ENCODE results near the gene C5orf34.
"Not testable (repeated sequence)": the region's sequence is repeated elsewhere in the genome, so short reads cannot be mapped to it uniquely, and the experiment has no call there.

C5orf34 gene

DNA sequence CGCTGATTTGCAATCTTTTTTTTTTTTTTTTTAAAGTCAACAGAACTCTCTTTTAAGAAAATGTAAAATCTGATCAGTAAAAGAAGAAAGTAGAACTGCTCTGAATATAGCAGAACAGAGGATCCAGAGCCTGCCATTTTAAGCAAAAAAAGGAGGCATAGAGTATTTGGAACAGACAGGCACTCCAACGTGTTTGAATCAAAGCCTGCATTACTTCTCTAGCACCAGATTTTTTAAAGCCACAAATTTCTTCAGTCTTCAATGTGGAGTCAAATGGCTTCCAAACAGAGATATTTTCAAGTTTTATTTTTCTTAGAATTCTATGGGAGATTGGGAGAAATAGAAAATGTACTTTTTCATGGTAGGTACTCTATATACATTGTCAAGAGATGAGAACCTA, 36.8 kb upstream of the C5orf34 start:
- H3K9me3 ChIP-seq (ENCODE audit: control insufficient read depth, low read length) = no peaks in the 10 kb centered on the region
- no CpG with 5 or more reads among the region's 2 CpGs for WGBS, 2 experiments (ENCODE audit: insufficient coverage in 2 of 2)
- no peak overlapping the region for H3K4me3 ChIP-seq (ENCODE audit: extremely low read depth, insufficient read depth, low read length, poor library complexity, severe bottlenecking)
- no peak overlapping the region for H3K27ac ChIP-seq (ENCODE audit: low read depth, low read length, severe bottlenecking)
- H3K36me3 ChIP-seq (ENCODE audit: control insufficient read depth, insufficient read depth, low read length) = peaks cover 82% of the 10 kb centered on the region
- H3K4me1 ChIP-seq (ENCODE audit: control insufficient read depth, insufficient read depth, low read length, poor library complexity, severe bottlenecking) = no peaks in the 10 kb centered on the region

DNA sequence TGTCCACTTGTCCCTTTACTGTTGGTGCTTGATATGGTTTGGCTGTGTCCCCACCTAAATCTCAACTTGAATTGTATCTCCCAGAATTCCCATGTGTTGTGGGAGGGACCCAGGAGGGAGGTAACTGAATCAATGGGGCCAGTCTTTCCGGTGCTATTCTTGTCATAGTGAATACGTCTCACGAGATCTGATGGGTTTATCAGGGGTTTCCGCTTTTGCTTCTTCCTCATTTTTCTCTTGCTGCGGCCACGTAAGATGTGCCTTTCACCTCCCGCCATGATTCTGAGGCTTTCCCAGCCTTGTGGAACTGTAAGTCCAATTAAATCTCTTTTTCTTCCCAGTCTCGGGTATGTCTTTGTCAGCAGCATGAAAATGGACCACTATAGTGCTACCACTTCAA, 34.3 kb upstream of the C5orf34 start:
- peaks cover 98% of the 10 kb centered on the region for H3K36me3 ChIP-seq (ENCODE audit: control insufficient read depth, insufficient read depth, low read length)
- not testable (repeated sequence) for H3K4me3 ChIP-seq (ENCODE audit: extremely low read depth, insufficient read depth, low read length, poor library complexity, severe bottlenecking); H3K9me3 ChIP-seq (ENCODE audit: control insufficient read depth, low read length); H3K27ac ChIP-seq (ENCODE audit: low read depth, low read length, severe bottlenecking); H3K4me1 ChIP-seq (ENCODE audit: control insufficient read depth, insufficient read depth, low read length, poor library complexity, severe bottlenecking)
- WGBS, 2 experiments (ENCODE audit: insufficient coverage in 2 of 2) = 94 to 95% methylated on average over 7 to 8 of the region's 8 CpGs

GRCh38 chr5:43548358-43548757, 33.4 kb upstream of the C5orf34 start:
- no peak overlapping the region for H3K27ac ChIP-seq (ENCODE audit: low read depth, low read length, severe bottlenecking)
- no peaks in the 10 kb centered on the region for H3K9me3 ChIP-seq (ENCODE audit: control insufficient read depth, low read length)
- H3K4me1 ChIP-seq (ENCODE audit: control insufficient read depth, insufficient read depth, low read length, poor library complexity, severe bottlenecking) = no peaks in the 10 kb centered on the region
- no peak overlapping the region for H3K4me3 ChIP-seq (ENCODE audit: extremely low read depth, insufficient read depth, low read length, poor library complexity, severe bottlenecking)
- peaks cover 98% of the 10 kb centered on the region for H3K36me3 ChIP-seq (ENCODE audit: control insufficient read depth, insufficient read depth, low read length)
- 95 to 100% methylated on average over 2 to 4 of the region's 5 CpGs for WGBS, 2 experiments (ENCODE audit: insufficient coverage in 2 of 2)

DNA sequence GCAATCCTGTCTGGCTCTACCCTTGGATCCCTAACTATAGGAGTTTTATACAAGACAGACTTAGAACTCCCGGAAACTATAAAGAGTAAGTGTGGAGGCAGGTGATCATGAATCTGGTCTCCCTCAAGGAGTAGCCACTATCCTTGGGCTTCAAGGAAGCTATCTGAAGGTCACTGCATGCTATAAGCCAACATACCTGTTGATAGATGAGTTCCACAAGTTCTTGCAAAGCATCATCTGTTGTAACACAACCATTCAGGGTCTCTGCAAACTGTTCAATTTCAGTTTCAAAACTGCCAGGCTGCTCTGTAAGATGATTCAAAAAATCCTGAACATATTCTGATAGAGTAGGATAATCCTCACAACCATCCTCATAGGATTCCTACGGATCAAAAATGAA, 32.6 kb upstream of the C5orf34 start:
- no peak overlapping the region for H3K27ac ChIP-seq (ENCODE audit: low read depth, low read length, severe bottlenecking)
- H3K4me3 ChIP-seq (ENCODE audit: extremely low read depth, insufficient read depth, low read length, poor library complexity, severe bottlenecking) = no peak overlapping the region
- WGBS, 2 experiments (ENCODE audit: insufficient coverage in 2 of 2) = 82% methylated on average over 2 of the region's 2 CpGs; no CpG with 5 or more reads in 1 of the 2 experiments
- H3K9me3 ChIP-seq (ENCODE audit: control insufficient read depth, low read length) = no peaks in the 10 kb centered on the region
- no peaks in the 10 kb centered on the region for H3K4me1 ChIP-seq (ENCODE audit: control insufficient read depth, insufficient read depth, low read length, poor library complexity, severe bottlenecking)
- peaks cover 96% of the 10 kb centered on the region for H3K36me3 ChIP-seq (ENCODE audit: control insufficient read depth, insufficient read depth, low read length)

DNA sequence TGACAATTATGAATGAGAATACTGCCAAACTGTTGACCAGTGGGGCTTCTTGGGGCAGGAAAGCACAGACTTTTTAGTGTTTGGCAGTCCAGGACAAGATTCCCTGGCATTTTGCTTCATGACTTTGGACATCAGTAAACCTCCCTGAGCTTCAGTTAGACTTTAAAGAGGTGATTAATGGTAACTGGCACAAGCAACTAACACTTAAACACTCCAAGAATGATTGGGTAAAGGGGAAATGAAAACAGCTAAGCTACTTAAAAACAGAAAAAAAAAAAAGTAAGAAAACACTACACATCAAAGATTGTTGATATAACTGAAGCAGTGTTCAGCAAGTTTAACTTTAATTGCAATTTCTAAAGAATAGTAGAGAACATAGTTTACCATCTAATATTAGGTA, 28.5 kb upstream of the C5orf34 start:
- H3K9me3 ChIP-seq (ENCODE audit: control insufficient read depth, low read length) = no peaks in the 10 kb centered on the region
- no peak overlapping the region for H3K27ac ChIP-seq (ENCODE audit: low read depth, low read length, severe bottlenecking)
- H3K4me3 ChIP-seq (ENCODE audit: extremely low read depth, insufficient read depth, low read length, poor library complexity, severe bottlenecking) = no peak overlapping the region
- H3K36me3 ChIP-seq (ENCODE audit: control insufficient read depth, insufficient read depth, low read length) = peaks cover 91% of the 10 kb centered on the region
- H3K4me1 ChIP-seq (ENCODE audit: control insufficient read depth, insufficient read depth, low read length, poor library complexity, severe bottlenecking) = no peaks in the 10 kb centered on the region

DNA sequence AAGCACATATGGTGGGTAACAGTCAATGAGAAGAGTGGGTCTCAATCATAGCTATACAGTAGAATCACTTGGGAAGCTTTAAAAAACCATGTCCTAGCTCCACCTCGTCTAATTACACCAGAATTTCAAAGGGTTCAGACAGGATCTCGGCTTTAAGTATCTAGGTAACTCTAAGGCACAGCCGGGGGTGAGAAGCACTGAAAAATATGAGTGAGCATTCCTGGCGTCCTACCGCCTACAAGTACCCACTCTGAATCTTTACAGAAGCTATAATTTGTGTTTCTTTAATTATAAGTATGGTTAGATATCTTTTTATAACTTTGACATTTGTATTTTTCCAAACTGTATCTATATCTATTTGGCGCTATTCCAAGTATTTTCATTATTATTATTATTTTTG, 25.8 kb upstream of the C5orf34 start:
- peaks cover 80% of the 10 kb centered on the region for H3K36me3 ChIP-seq (ENCODE audit: control insufficient read depth, insufficient read depth, low read length)
- H3K4me1 ChIP-seq (ENCODE audit: control insufficient read depth, insufficient read depth, low read length, poor library complexity, severe bottlenecking) = no peaks in the 10 kb centered on the region
- no peak overlapping the region for H3K27ac ChIP-seq (ENCODE audit: low read depth, low read length, severe bottlenecking)
- H3K9me3 ChIP-seq (ENCODE audit: control insufficient read depth, low read length) = no peaks in the 10 kb centered on the region
- 83 to 93% methylated on average over 3 of the region's 6 CpGs for WGBS, 2 experiments (ENCODE audit: insufficient coverage in 2 of 2)
- no peak overlapping the region for H3K4me3 ChIP-seq (ENCODE audit: extremely low read depth, insufficient read depth, low read length, poor library complexity, severe bottlenecking)

GRCh38 chr5:43536972-43537371, 22.0 kb upstream of the C5orf34 start:
- Histone ChIP-seq H3K4me1 (ENCODE audit: control insufficient read depth, insufficient read depth, low read length, poor library complexity, severe bottlenecking) (no peaks in the 10 kb centered on the region), H3K9me3 (ENCODE audit: control insufficient read depth, low read length) (no peaks in the 10 kb centered on the region), H3K27ac (ENCODE audit: low read depth, low read length, severe bottlenecking) (no peak overlapping the region), H3K36me3 (ENCODE audit: control insufficient read depth, insufficient read depth, low read length) (peaks cover 67% of the 10 kb centered on the region), H3K4me3 (ENCODE audit: extremely low read depth, insufficient read depth, low read length, poor library complexity, severe bottlenecking) (no peak overlapping the region)

DNA sequence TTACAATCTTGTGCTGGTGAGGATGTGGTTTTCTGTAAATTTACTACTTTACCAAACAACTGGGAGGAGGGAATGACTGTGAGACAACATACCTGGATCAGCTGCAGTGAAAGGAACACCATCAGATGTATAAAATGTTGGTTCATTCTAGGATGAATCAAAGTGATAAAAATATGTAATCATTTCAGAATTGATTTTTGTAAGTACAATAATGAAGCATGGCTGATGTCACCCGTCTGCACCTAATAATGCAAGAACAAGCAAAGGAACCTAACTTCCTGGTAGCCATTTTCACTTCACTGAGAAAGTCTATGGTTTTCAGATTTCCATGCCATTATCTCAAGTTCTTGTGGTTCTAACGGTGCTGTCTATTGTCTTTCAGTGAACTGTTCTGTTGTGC, 18.7 kb upstream of the C5orf34 start:
- H3K36me3 ChIP-seq (ENCODE audit: control insufficient read depth, insufficient read depth, low read length) = peaks cover 63% of the 10 kb centered on the region
- no peaks in the 10 kb centered on the region for H3K9me3 ChIP-seq (ENCODE audit: control insufficient read depth, low read length)
- H3K27ac ChIP-seq (ENCODE audit: low read depth, low read length, severe bottlenecking) = no peak overlapping the region
- no peaks in the 10 kb centered on the region for H3K4me1 ChIP-seq (ENCODE audit: control insufficient read depth, insufficient read depth, low read length, poor library complexity, severe bottlenecking)
- no peak overlapping the region for H3K4me3 ChIP-seq (ENCODE audit: extremely low read depth, insufficient read depth, low read length, poor library complexity, severe bottlenecking)
- 100% methylated on average over 1 of the region's 2 CpGs; no CpG with 5 or more reads in 1 of the 2 experiments for WGBS, 2 experiments (ENCODE audit: insufficient coverage in 2 of 2)

DNA sequence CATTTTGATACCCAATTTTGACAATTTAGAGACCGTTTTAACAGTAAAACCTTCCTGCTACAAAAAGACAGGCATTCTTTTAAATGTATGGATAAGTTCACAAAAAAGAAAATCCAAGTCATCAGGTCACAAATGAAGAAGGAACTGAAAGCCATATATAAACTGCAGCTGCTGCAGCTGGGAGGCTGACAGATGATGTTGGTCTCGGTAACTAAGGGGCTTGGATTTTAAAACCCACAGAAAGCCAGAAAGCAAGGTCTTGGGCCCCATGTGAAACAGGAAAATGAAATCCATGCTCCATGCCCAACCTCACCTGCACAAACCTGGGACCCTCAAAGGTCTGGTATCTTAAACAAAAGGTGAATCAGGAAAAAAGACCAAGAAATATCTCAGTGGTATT, 15.7 kb upstream of the C5orf34 start:
- Histone ChIP-seq H3K36me3 (ENCODE audit: control insufficient read depth, insufficient read depth, low read length) (peaks cover 57% of the 10 kb centered on the region), H3K4me3 (ENCODE audit: extremely low read depth, insufficient read depth, low read length, poor library complexity, severe bottlenecking) (no peak overlapping the region), H3K4me1 (ENCODE audit: control insufficient read depth, insufficient read depth, low read length, poor library complexity, severe bottlenecking) (no peaks in the 10 kb centered on the region), H3K9me3 (ENCODE audit: control insufficient read depth, low read length) (no peaks in the 10 kb centered on the region), H3K27ac (ENCODE audit: low read depth, low read length, severe bottlenecking) (no peak overlapping the region)
- WGBS, 2 experiments (ENCODE audit: insufficient coverage in 2 of 2) = 100% methylated on average over 1 of the region's 2 CpGs; no CpG with 5 or more reads in 1 of the 2 experiments

- Histone ChIP-seq H3K4me3 (ENCODE audit: extremely low read depth, insufficient read depth, low read length, poor library complexity, severe bottlenecking) (no peak overlapping the region), H3K36me3 (ENCODE audit: control insufficient read depth, insufficient read depth, low read length) (peaks cover 36% of the 10 kb centered on the region), H3K27ac (ENCODE audit: low read depth, low read length, severe bottlenecking) (no peak overlapping the region), H3K4me1 (ENCODE audit: control insufficient read depth, insufficient read depth, low read length, poor library complexity, severe bottlenecking) (no peaks in the 10 kb centered on the region), H3K9me3 (ENCODE audit: control insufficient read depth, low read length) (peaks cover 5% of the 10 kb centered on the region)
- WGBS, 2 experiments (ENCODE audit: insufficient coverage in 2 of 2) = 84 to 96% methylated on average over 2 of the region's 2 CpGs
These were observed 8.7 kb upstream of the C5orf34 start for GRCh38 chr5:43523662-43524072.

GRCh38 chr5:43520615-43521014, 5.7 kb upstream of the C5orf34 start:
- Histone ChIP-seq H3K4me1 (ENCODE audit: control insufficient read depth, insufficient read depth, low read length, poor library complexity, severe bottlenecking) (no peaks in the 10 kb centered on the region), H3K27ac (ENCODE audit: low read depth, low read length, severe bottlenecking) (no peak overlapping the region), H3K36me3 (ENCODE audit: control insufficient read depth, insufficient read depth, low read length) (peaks cover 25% of the 10 kb centered on the region), H3K9me3 (ENCODE audit: control insufficient read depth, low read length) (peaks cover 5% of the 10 kb centered on the region), H3K4me3 (ENCODE audit: extremely low read depth, insufficient read depth, low read length, poor library complexity, severe bottlenecking) (no peak overlapping the region)
- WGBS, 2 experiments (ENCODE audit: insufficient coverage in 2 of 2) = 94 to 96% methylated on average over 1 of the region's 1 CpG

DNA sequence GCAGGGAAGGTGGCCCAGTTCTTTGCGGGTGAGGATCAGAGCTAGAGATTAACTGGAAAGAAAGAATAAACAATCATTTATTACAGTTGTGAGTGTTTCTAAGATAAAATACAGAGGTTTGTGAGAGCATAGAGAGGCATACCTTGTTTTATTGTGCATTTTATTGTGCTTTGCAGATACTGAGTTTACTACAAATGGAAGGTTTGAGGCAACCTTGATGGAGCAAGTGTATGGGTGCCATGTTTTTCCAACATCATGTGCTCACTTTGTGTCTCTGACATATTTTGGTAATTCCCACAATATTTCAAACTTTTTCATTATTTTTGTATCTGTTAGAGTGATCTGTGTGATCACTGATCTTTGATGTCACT, 715 bp upstream of the C5orf34 start:
- no peak overlapping the region for H3K27ac ChIP-seq (ENCODE audit: low read depth, low read length, severe bottlenecking)
- H3K4me1 ChIP-seq (ENCODE audit: control insufficient read depth, insufficient read depth, low read length, poor library complexity, severe bottlenecking) = peaks cover 3% of the 10 kb centered on the region
- WGBS, 2 experiments (ENCODE audit: insufficient coverage in 2 of 2) = 57% methylated on average over 1 of the region's 1 CpG; no CpG with 5 or more reads in 1 of the 2 experiments
- no peaks in the 10 kb centered on the region for H3K9me3 ChIP-seq (ENCODE audit: control insufficient read depth, low read length)
- peaks cover 7% of the 10 kb centered on the region for H3K36me3 ChIP-seq (ENCODE audit: control insufficient read depth, insufficient read depth, low read length)
- H3K4me3 ChIP-seq (ENCODE audit: extremely low read depth, insufficient read depth, low read length, poor library complexity, severe bottlenecking) = peak overlapping the region; percentile 67
